ENCODE results near the gene NXPH2.

Gene NXPH2

DNA sequence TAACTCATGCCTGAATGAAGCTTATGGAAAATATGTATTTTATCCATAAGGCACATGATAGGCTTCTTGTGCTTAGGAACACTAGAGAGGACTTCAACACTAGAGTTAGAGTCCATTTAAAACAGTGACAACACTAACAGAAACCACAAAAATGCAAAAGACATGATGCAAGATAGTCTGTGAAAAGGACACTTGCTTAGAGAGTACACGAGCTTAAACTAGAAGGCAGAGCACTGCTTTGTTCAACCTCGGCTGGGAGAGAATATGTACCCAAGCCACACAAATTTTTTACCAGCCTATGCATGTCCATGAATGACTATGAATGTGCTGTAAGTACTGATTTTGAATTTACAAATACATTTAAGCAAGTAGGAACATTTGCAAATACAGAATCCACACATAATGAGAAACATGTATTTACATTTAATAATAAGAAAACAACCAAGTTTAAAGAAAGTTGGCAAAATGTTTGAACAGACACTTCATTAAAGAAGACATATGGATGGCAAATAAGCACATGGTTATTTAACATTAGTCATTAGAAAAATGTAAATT lies 148.0 kb downstream of the NXPH2 start:
- no peak for DNase-seq

GRCh38 chr2:138630164-138630563 lies 150.0 kb downstream of the NXPH2 start:
- DNase-seq: peak; percentile 38

GRCh38 chr2:138626148-138626547 lies 154.0 kb downstream of the NXPH2 start:
- no peak for DNase-seq

DNA sequence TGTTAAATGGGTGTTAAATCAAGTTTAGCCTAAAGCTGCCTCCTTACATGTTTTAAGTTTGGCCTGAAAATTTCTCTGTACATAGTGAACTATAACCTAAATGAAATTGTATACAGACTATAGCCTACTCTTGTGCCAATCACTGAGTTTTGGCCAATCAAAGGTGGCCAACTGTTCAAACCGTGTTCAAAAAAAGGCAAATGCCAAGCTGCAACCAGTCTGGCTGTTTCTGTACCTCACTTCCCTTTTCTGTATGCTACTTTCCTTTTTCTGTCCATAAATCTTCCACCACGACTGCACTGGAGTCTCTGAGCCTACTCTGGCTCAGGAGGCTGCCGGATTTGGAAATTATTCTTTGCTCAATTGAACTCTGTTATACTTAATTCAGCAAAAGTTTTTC lies 157.6 kb downstream of the NXPH2 start:
- no peak for DNase-seq

DNA sequence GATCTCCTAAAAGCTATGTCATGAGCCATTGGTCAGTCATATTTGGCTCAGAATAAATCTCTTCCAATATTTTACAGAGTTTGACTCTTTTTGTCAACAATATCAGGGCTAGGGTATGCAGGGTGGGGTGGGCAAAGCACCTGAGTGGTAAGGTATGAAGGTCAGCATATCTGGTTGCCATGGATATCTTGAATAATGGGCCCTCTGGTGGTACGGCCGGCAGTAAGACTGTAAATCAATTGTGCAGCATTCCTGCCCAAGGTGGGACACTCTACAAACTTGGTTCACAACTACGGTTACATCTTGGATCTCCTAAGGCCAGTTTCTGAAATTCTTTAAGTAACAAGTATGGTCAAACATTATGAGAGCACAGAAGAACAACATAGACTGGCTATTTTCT lies 159.1 kb downstream of the NXPH2 start:
- DNase-seq: no peak

GRCh38 chr2:138620431-138620830 lies 159.8 kb downstream of the NXPH2 start:
- DNase-seq: no peak

Data from COR-L47 (cell line).